ENCODE results near the gene ASPA.

- TF ChIP-seq CTCF (IDR thresholded peaks at IDR 0.05) (no peak), EZH2phosphoT487 (IDR thresholded peaks at IDR 0.05; ENCODE audit: borderline replicate concordance, low read depth) (no peak), ELF1 (IDR thresholded peaks at IDR 0.05) (no peak), TEAD4 (IDR thresholded peaks at IDR 0.05; ENCODE audit: borderline replicate concordance, insufficient read depth) (no peak), MXI1 (IDR thresholded peaks at IDR 0.05; ENCODE audit: low read depth, low read length) (no peak), RAD21 (IDR thresholded peaks at IDR 0.05; ENCODE audit: low read length) (no peak), EP300 (IDR thresholded peaks at IDR 0.05; ENCODE audit: borderline replicate concordance in 1 of 2, low read depth in 1 of 2, low read length in 1 of 2) (no peak), RCOR1 (IDR thresholded peaks at IDR 0.05; ENCODE audit: low read length) (no peak), POLR2AphosphoS5 (IDR thresholded peaks at IDR 0.05; ENCODE audit: low read depth, low read length) (no peak), MEF2A (IDR thresholded peaks at IDR 0.05; ENCODE audit: borderline replicate concordance, low read depth) (no peak), SMC3 (IDR thresholded peaks at IDR 0.05; ENCODE audit: low read depth, low read length) (no peak), TCF12 (IDR thresholded peaks at IDR 0.05) (no peak)
- TF ChIP-seq, protein P1, sequence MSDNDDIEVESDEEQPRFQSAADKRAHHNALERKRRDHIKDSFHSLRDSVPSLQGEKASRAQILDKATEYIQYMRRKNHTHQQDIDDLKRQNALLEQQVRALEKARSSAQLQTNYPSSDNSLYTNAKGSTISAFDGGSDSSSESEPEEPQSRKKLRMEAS (IDR thresholded peaks at IDR 0.05; ENCODE audit: low read depth): no peak
These were observed 21.3 kb downstream of the ASPA start for GRCh38 chr17:3497101-3497500.

All from SK-N-SH (cell line).